HepG2 (cell line): ENCODE data around the gene KATNB1. TPM values are rescaled to one million over a fixed set of nuclear protein-coding genes. Genes with fewer than 3 reads are reported as not detected.

Experiments
- AFF4 ChIP-seq: sonication (generic); formaldehyde crosslinking; IDR thresholded peaks from 2 replicates; pipeline ENCODE4 v1.4.0; 2020; ENCODE audit warnings: missing genetic modification reagents
- AGO1 ChIP-seq: fragments of 200-400 bp; formaldehyde crosslinking; IDR thresholded peaks from 2 replicates; pipeline ENCODE4 v1.6.1; 2017; ENCODE audit warnings: mild to moderate bottlenecking, low read depth, low read length, moderate library complexity; ENCODE audit not compliant: poor library complexity, severe bottlenecking
- ARNTL ChIP-seq: sonication (generic); formaldehyde crosslinking; IDR thresholded peaks from 2 replicates; pipeline ENCODE4 v1.4.0; 2020; ENCODE audit warnings: mild to moderate bottlenecking, missing genetic modification reagents
- HNF1B ChIP-seq: sonication (generic); formaldehyde crosslinking; IDR thresholded peaks from 2 replicates; pipeline ENCODE4 v1.5.1; 2020; ENCODE audit warnings: mild to moderate bottlenecking, moderate library complexity, missing genetic modification reagents
- HNF4G ChIP-seq, 2 experiments: sonication (generic) in 1 of 2; formaldehyde crosslinking in 1 of 2; IDR thresholded peaks; 2 replicates each; pipeline versions ENCODE4 v1.4.0 to v1.6.1; 2011 to 2020; ENCODE audit warnings: borderline replicate concordance in 2 of 2, low read depth in 2 of 2, mild to moderate bottlenecking in 2 of 2, low read length in 1 of 2, missing genetic modification reagents in 1 of 2, moderate library complexity in 1 of 2
- MLX ChIP-seq: IDR thresholded peaks from 2 replicates; pipeline ENCODE4 v1.6.1; 2016
- NRL ChIP-seq: sonication (generic); formaldehyde crosslinking; IDR thresholded peaks from 2 replicates; pipeline ENCODE4 v1.5.0; 2020; ENCODE audit warnings: missing genetic modification reagents, mild to moderate bottlenecking, moderate library complexity, borderline replicate concordance
- POGZ ChIP-seq: sonication (generic); formaldehyde crosslinking; IDR thresholded peaks from 2 replicates; pipeline ENCODE4 v1.4.0; 2020; ENCODE audit warnings: mild to moderate bottlenecking, missing genetic modification reagents
- POLR2AphosphoS5 ChIP-seq: IDR thresholded peaks from 2 replicates; pipeline ENCODE4 v1.6.1; 2012; ENCODE audit warnings: low read depth, low read length
- REL ChIP-seq: sonication (generic); formaldehyde crosslinking; conservative IDR thresholded peaks from 2 replicates; pipeline ENCODE4 v1.8.0; 2022; ENCODE audit warnings: mild to moderate bottlenecking, missing genetic modification reagents, moderate library complexity
- SCMH1 ChIP-seq: sonication (generic); formaldehyde crosslinking; IDR thresholded peaks from 2 replicates; pipeline ENCODE4 v1.9.0; 2021; ENCODE audit warnings: missing genetic modification reagents, mild to moderate bottlenecking, borderline replicate concordance
- SMAD3 ChIP-seq: sonication (generic); formaldehyde crosslinking; IDR thresholded peaks from 2 replicates; pipeline ENCODE4 v1.4.0; 2020; ENCODE audit warnings: missing genetic modification reagents
- TARDBP ChIP-seq: sonication (generic); formaldehyde crosslinking; IDR thresholded peaks from 2 replicates; pipeline ENCODE4 v1.8.0; 2022; ENCODE audit warnings: mild to moderate bottlenecking, missing genetic modification reagents
- ZNF143 ChIP-seq: sonication (generic); formaldehyde crosslinking; IDR thresholded peaks from 2 replicates; pipeline ENCODE4 v1.4.0; 2020; ENCODE audit warnings: missing genetic modification reagents
- ZNF275 ChIP-seq: sonication (generic); formaldehyde crosslinking; IDR thresholded peaks from 2 replicates; pipeline ENCODE4 v1.8.0; 2022; ENCODE audit warnings: missing genetic modification reagents, mild to moderate bottlenecking, inconsistent platforms, borderline replicate concordance
- ZNF326 ChIP-seq: sonication (generic); formaldehyde crosslinking; IDR thresholded peaks from 2 replicates; pipeline ENCODE4 v1.4.0; 2020; ENCODE audit warnings: missing genetic modification reagents, borderline replicate concordance
- ZNF350 ChIP-seq: sonication (generic); formaldehyde crosslinking; IDR thresholded peaks from 2 replicates; pipeline ENCODE4 v1.4.0; 2020; ENCODE audit warnings: mild to moderate bottlenecking, low read depth, missing genetic modification reagents, borderline replicate concordance
- ZNF367 ChIP-seq: sonication (generic); formaldehyde crosslinking; IDR thresholded peaks from 2 replicates; pipeline ENCODE4 v1.4.0; 2020; ENCODE audit warnings: missing genetic modification reagents, borderline replicate concordance
- ZNF703 ChIP-seq: sonication (generic); formaldehyde crosslinking; IDR thresholded peaks from 2 replicates; pipeline ENCODE4 v1.5.1; 2020; ENCODE audit warnings: missing genetic modification reagents, mild to moderate bottlenecking, moderate library complexity, borderline replicate concordance
- ZNF766 ChIP-seq: sonication (generic); formaldehyde crosslinking; IDR thresholded peaks from 2 replicates; pipeline ENCODE4 v1.5.0; 2020; ENCODE audit warnings: missing genetic modification reagents, borderline replicate concordance
- ZNF879 ChIP-seq: sonication (generic); formaldehyde crosslinking; IDR thresholded peaks from 2 replicates; pipeline ENCODE4 v1.8.1; 2023; ENCODE audit warnings: missing genetic modification reagents
- polyA plus RNA-seq, 8 experiments: library from polyadenylated mRNA; depleted of rRNA in 3 of 8; stranded (reverse) in 7 of 8; unstranded in 1 of 8; fragments of >200 nt; fragmentation: Illumina TruSeq in 4 of 8; extraction: Trizol in 4 of 8; gene quantifications; 2 replicates each; pipeline versions ENCODE4 v1.2.1 to v1.2.3, GENCODE V29; 2011 to 2016; ENCODE audit warnings: low read depth in 4 of 8, missing spikeins in 1 of 8, mixed read lengths in 1 of 8; ENCODE audit not compliant: insufficient read depth in 1 of 8
- total RNA-seq, 5 experiments: library from RNA; depleted of rRNA; stranded (reverse); fragments of >200 nt; fragmentation: Illumina TruSeq; extraction: Trizol; gene quantifications; 2 replicates each; pipeline ENCODE4 v1.2.3, GENCODE V29; 2016; ENCODE audit warnings: low read depth in 1 of 5

The KATNB1 gene
- total and polyA plus RNA-seq, 2 of the 13 experiments (the other 11 are each of a cell fraction or from before 2014, with no cell fraction given): 31.5 to 43.5 TPM

- no peak for TF ChIP-seq ZNF275 (CRISPR knock-in tag)
- no peak for TF ChIP-seq TARDBP (CRISPR knock-in tag)
- peak; percentile 84 for TF ChIP-seq POLR2AphosphoS5
- no peak for TF ChIP-seq SMAD3 (CRISPR knock-in tag)
- no peak for TF ChIP-seq MLX
- peak; percentile 47 for TF ChIP-seq HNF4G (IDR thresholded peaks at IDR 0.05; ENCODE audit: borderline replicate concordance, low read depth, low read length)
- TF ChIP-seq HNF4G (CRISPR knock-in tag; IDR thresholded peaks at IDR 0.05; ENCODE audit: borderline replicate concordance, low read depth): peak; percentile 61; the same call in 1 of the 2 replicates
- no peak for TF ChIP-seq AFF4
- no peak for TF ChIP-seq ZNF326
- peak; percentile 82 for TF ChIP-seq POGZ
- 0 out of 2 replicates have a peak, but pooled peaks have one; percentile 31 for TF ChIP-seq ZNF879 (CRISPR knock-in tag)
- peak; percentile 61 for TF ChIP-seq HNF1B (CRISPR knock-in tag)
- no peak; the same call in none of the 2 replicates for TF ChIP-seq ZNF350 (CRISPR knock-in tag)
- no peak; the same call in 1 of the 2 replicates for TF ChIP-seq ZNF703
- peak; percentile 30 for TF ChIP-seq ZNF143
- 0 out of 2 replicates have a peak, but pooled peaks have one; percentile 53 for TF ChIP-seq REL (CRISPR knock-in tag)
- no peak for TF ChIP-seq ZNF766 (CRISPR knock-in tag)
- no peak for TF ChIP-seq AGO1
- TF ChIP-seq ARNTL: no peak
- 0 out of 2 replicates have a peak, but pooled peaks have one; percentile 60 for TF ChIP-seq ZNF367 (CRISPR knock-in tag)
- peak; percentile 78 for TF ChIP-seq NRL (CRISPR knock-in tag)
- TF ChIP-seq SCMH1 (CRISPR knock-in tag): no peak
Observed at GRCh38 chr16:57734925-57735754, 430 bp upstream of the KATNB1 start (continued).
